Measurements from ENCODE around the gene PER2. TPM values are rescaled to one million over a fixed set of nuclear protein-coding genes. Genes with fewer than 3 reads are reported as not detected.

Gene PER2
- total RNA-seq, 4 donors from 2014 or later = 4.1 to 7.5 (median 6.7) TPM

- Histone ChIP-seq H3K27ac (peak overlapping the region in 1 of 4 donors; percentile 81), H3K4me1 (peaks cover 3 to 14% of the 10 kb centered on the region in 2 donors), H3K27me3 (no peaks in the 10 kb centered on the region), H3K9me3 (no peaks in the 10 kb centered on the region), H3K36me3 (no peaks in the 10 kb centered on the region), H3K4me3 (peak overlapping the region; percentile 52 to 77 (median 62))
- intact Hi-C loops (cut with DNase I; ENCODE audit: low total_unique reads) = loop anchor here (5.0 kb wide), 1 partner anchor 93 kb away; the partner anchor contains the start of gene KLHL30
- TF ChIP-seq CTCF (IDR thresholded peaks at IDR 0.05 in 4 of 5, conservative IDR thresholded peaks at IDR 0.05 in 1 of 5) (no peak), POLR2A (IDR thresholded peaks at IDR 0.05) (no peak)
- no peak for ATAC-seq
- no peak for DNase-seq
- in situ Hi-C loops (cut with MboI; ENCODE audit: low sequenced_read_pairs in 4 of 4) = no loop called here
Measured at GRCh38 chr2:238230699-238231098, 57.7 kb downstream of the PER2 start.

- in situ Hi-C loops (cut with MboI; ENCODE audit: low sequenced_read_pairs in 4 of 4) (no loop called here), intact Hi-C loops (cut with DNase I; ENCODE audit: low total_unique reads) (no loop called here)
- H3K4me1 ChIP-seq = peaks cover 3 to 14% of the 10 kb centered on the region in 2 donors
- H3K27ac ChIP-seq = no peak overlapping the region
- H3K4me3 ChIP-seq = no peak overlapping the region
- TF ChIP-seq POLR2A (IDR thresholded peaks at IDR 0.05) (no peak), CTCF (IDR thresholded peaks at IDR 0.05 in 4 of 5, conservative IDR thresholded peaks at IDR 0.05 in 1 of 5) (no peak)
- H3K9me3 ChIP-seq = no peaks in the 10 kb centered on the region
- no peaks in the 10 kb centered on the region for H3K27me3 ChIP-seq
- DNase-seq (no peak), ATAC-seq (no peak)
- H3K36me3 ChIP-seq = no peaks in the 10 kb centered on the region
Measured at GRCh38 chr2:238228700-238229099, 59.7 kb downstream of the PER2 start.

- H3K4me1 ChIP-seq = peaks cover 3 to 14% of the 10 kb centered on the region in 2 donors
- intact Hi-C loops (cut with DNase I; ENCODE audit: low total_unique reads) (no loop called here), in situ Hi-C loops (cut with MboI; ENCODE audit: low sequenced_read_pairs in 4 of 4) (no loop called here)
- no peak for ATAC-seq
- no peaks in the 10 kb centered on the region for H3K36me3 ChIP-seq
- no peak overlapping the region for H3K4me3 ChIP-seq
- H3K27ac ChIP-seq = no peak overlapping the region
- H3K9me3 ChIP-seq = no peaks in the 10 kb centered on the region
- DNase-seq = no peak
- no peak for TF ChIP-seq POLR2A (IDR thresholded peaks at IDR 0.05)
- no peak for TF ChIP-seq CTCF (IDR thresholded peaks at IDR 0.05 in 4 of 5, conservative IDR thresholded peaks at IDR 0.05 in 1 of 5)
- H3K27me3 ChIP-seq = no peaks in the 10 kb centered on the region
Measured at GRCh38 chr2:238227587-238228032, 60.8 kb downstream of the PER2 start.

GRCh38 chr2:238226698-238227586 lies 61.5 kb downstream of the PER2 start:
- intact Hi-C loops (cut with DNase I; ENCODE audit: low total_unique reads) = no loop called here
- TF ChIP-seq CTCF (IDR thresholded peaks at IDR 0.05 in 4 of 5, conservative IDR thresholded peaks at IDR 0.05 in 1 of 5) = no peak
- TF ChIP-seq POLR2A (IDR thresholded peaks at IDR 0.05) = no peak
- DNase-seq = no peak
- Histone ChIP-seq H3K36me3 (no peaks in the 10 kb centered on the region), H3K27ac (no peak overlapping the region), H3K4me1 (peaks cover 3 to 14% of the 10 kb centered on the region in 2 donors), H3K9me3 (no peaks in the 10 kb centered on the region), H3K27me3 (no peaks in the 10 kb centered on the region), H3K4me3 (no peak overlapping the region)
- in situ Hi-C loops (cut with MboI; ENCODE audit: low sequenced_read_pairs in 4 of 4) = no loop called here
- ATAC-seq = no peak

Measured in gastrocnemius medialis (tissue), 4 donors.